Fibroblast of lung (primary cell): ENCODE measurements around the gene ALS2.

Experiments
- CTCF ChIP-seq, 2 donors: IDR thresholded peaks in 1 of 2; conservative IDR thresholded peaks in 1 of 2; 1 replicate in 1 of 2; 2 replicates in 1 of 2; pipeline ENCODE4 v1.5.1; 2011 to 2012; ENCODE audit warnings: low read length in 2 of 2, control low read depth in 1 of 2, inconsistent platforms in 1 of 2, low read depth in 1 of 2, mild to moderate bottlenecking in 1 of 2
- EZH2 ChIP-seq: IDR thresholded peaks from 2 replicates; pipeline ENCODE4 v1.5.1; 2012; ENCODE audit warnings: low read length, control low read depth, mild to moderate bottlenecking; ENCODE audit errors: missing control alignments

GRCh38 chr2:201696151-201696659 is 84.5 kb downstream of the ALS2 start:
- no peak for TF ChIP-seq CTCF (conservative IDR thresholded peaks at IDR 0.05 in 1 of 2, IDR thresholded peaks at IDR 0.05 in 1 of 2; ENCODE audit: low read depth in 1 of 2, low read length in 2 of 2)
- TF ChIP-seq EZH2, result no peak
